Eye (tissue), 1 donor: ENCODE data around the gene MACROD1.

ENCODE experiments used
- DNase-seq: peaks from one replicate; pipeline ENCODE4 v3.0.0-alpha.2; 2015

The MACROD1 gene

DNA sequence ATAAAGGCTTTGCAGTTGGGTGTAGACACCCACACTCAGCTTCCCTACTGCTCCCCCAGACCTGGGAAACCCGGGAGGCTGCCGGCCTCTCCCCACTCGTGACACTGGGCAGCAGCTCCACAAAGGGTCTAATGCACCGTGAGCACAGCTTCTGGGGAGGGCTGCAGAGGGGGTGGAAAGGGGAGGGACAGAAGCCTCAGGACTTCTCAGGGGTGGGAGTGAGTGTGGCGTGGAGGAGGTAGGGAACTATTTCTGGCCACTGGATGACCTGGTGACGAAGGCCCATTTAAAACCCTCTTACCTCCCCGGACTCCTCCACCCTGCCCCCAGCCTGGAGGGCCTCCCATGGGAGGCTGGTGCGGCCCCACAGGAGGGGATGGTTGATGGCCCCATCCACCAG lies 56.6 kb downstream of the MACROD1 start:
- no peak for DNase-seq

DNA sequence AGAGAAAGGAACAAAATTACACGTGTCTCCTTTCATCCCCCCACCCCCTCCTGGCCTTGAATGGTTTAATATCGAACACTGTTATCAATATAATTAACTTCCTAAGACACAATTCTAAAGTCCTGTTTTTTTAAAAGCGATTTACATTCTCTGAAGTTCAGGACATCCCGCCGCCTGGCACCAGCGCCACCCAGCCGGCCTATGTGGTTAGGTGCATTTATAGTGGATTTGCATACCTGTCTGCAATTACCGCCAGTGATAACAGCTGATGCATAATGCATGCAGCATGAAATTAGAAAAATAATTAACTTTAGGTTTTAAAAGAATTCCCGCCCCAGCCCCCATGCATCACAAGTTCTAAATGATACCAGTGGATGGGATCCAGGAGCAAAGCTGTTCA lies 58.6 kb downstream of the MACROD1 start:
- DNase-seq: no peak

DNA sequence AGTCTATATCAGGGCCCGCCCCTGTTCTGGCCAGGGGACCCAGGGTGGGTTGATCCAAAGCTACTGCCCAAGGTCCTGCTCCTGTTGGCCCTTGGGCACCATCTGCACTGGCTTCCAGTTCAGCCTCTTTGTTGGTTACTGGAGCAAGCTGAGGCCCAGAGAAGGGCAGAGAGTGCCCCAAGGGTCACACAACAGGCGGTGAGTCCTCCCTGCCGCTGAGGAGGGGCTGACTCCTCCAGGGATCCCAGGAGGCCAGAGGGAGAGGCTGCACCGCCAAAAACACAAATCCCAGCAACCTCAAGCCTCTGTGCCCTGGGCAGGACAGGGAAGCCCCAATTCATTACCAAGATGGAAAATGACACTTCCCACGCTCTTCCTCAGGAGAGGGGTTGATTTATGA lies 61.3 kb downstream of the MACROD1 start:
- no peak for DNase-seq

DNA sequence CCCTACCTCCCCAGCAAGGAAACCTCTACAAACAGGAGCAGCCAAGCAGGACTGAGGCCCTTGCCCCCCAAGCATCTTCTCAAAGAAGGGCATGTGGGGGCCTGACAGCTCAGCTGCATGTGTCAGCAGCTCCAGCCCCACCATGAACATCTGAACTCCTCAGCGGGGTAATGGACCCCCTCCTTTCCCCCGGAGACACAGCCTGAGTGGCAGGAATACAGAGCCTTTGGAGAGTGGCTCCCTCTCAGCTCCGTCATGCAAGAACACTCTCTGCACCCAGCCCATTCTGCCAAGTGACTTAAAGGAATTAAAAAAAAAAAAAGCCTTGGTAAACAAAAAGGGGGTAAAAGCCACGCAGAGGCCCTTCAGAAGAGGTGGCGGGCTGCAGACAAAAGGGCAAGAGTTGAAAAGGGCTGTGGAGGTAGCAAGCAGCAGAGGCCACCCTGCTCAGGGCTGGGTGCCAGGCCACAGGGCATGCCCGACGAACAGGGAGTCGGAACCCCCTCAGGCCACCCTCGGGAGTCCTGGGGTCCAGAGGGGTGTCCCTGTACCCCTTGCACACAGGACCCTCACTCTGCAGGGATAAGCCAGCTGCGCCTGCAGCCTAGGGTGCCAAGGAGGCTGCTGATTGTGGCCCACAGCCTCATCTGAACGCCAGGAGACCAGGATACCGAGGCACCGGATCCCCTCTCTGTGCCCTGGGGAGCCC lies 62.5 kb downstream of the MACROD1 start:
- DNase-seq: peak; percentile 79

DNA sequence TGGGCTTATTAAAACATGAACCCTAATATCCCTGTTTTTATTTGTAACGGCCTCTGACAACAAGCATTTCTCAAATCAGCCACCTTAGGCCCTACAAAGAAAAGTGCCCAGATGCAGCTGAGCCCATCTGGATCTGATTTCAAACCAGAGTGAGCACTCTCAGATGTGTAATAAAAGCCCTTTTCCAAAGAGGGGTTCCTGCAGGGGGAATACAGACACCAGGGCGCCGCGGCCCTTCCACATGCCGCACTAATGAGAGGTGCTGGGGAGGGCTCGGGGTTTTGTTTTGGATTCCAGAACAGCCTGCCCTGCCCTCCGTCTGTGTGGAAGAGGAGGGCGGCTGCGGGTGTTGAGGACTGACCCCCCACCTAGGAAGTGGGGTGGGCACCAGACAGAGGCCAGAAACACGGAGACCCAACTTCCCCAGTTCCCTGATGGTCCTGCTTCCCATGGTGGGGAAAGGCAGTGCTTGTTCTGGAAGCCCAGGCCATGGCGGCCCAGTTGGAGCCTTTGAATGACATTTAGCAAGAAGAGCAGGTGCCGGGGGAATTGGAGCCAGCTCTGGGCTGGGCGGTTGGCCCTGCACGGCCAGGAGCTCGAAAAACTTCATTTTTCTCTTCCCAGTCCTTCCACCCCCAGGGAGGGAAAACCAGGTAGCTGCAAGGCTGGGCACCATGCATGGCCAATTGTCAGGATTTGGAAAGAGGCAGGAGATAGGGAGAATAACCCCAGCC lies 63.7 kb downstream of the MACROD1 start:
- peak; percentile 83 for DNase-seq

DNA sequence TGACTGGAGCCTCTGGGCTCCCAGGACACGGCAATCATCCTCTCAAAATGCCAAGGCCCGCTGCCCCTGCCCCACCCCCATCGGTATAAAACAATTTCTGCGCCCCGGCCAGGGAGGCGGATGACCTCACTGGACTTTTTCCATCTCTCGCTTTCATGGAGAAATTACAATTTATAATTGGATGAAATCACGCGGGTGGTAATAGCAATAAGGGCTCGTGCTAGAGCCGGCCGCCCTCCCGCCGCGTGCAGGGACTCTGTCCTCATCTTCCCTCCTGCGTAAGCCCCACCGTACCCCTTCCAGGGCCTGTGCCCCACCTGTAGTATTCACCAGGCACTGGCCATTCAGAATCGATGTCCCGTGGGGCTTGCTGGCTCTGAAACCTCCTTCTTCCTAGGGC lies 64.5 kb downstream of the MACROD1 start:
- peak; percentile 52 for DNase-seq

DNA sequence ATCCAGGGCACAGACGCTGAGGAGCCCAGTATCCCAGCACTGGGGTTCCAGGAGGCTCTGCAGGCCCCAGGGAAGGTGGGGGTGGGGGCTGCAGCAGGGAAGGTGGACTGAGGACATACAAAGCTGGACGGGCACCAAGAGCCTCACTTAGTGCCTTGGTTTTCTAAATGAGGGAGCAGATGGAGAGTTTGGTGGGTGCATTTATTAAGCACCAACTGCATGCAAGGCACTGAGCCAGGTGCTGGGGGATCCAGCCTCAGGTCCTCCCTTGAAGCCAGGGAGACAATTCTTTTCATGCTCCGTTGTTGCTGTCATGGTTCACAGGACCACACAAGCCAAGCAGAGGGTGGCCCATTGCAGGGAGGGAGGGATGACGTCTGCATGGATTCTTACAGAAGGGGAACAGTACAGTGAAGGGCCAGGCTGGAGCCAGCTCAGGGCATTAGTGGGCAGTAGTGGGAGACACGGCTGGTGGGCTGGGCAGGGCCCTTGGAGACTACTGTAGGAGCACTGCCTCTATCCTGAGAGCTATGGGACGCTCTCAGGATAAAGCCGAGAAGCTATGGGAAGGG lies 65.0 kb downstream of the MACROD1 start:
- no peak for DNase-seq

DNA sequence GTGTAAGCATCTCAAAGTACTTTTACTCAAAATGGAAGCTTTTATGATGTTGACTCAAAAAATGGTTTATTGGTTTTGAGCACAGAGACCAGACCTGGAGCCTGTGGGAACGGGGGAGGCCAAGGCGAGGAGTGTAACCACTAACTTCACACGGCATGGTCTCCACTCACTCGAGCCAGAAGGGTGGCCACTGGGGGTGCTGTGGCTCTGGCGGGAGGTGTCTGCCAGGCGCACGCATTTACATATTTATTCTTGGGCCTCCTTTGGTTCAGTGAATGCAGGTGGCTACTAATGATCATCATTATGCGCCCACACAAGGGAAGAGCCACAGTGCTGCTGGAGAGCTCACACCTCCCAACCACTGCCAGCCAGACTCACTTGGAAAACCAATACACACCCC lies 65.6 kb downstream of the MACROD1 start:
- no peak for DNase-seq

DNA sequence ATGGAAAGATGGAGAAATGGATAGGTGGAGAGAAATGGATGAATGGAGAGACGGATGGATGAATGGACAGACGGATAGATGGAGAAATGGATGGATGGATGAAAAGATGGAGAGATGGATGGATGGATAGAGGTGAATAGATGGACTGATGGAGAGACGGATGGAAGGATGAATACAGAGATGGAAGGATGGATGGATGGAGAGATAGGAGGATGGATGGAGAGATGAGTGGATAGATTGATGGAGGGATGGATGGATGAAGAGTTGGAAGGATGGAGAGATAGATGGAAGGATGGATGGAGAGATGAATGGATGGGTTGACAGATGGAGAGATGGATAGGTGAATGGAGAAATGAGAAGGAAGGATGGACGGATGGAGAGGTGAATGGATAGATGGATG lies 66.5 kb downstream of the MACROD1 start:
- no peak for DNase-seq

DNA sequence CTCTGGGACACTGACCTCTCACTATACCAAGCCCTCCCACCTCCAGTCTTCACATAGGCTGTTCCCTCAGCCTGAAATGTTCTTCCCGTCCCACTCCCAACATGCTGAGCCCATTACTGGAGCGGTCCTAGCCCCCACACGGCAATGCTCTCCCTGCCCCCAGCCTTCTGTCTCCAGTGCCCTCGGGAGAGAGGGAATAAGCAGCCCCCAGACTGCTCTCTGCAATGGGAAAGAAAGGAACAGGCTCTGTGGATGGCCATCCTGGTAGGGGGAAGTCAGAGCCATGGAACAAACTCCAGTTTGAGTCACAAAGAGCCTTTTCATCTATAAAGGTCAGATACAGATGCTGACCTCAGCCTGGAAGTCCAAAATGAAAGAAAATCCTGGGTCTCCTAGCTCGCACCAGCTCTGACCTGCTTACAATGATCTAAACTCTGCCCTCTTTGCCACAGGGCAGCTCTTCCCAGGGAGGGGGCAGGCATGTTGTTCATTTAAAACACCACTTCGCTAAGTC lies 67.5 kb downstream of the MACROD1 start:
- DNase-seq: no peak

DNA sequence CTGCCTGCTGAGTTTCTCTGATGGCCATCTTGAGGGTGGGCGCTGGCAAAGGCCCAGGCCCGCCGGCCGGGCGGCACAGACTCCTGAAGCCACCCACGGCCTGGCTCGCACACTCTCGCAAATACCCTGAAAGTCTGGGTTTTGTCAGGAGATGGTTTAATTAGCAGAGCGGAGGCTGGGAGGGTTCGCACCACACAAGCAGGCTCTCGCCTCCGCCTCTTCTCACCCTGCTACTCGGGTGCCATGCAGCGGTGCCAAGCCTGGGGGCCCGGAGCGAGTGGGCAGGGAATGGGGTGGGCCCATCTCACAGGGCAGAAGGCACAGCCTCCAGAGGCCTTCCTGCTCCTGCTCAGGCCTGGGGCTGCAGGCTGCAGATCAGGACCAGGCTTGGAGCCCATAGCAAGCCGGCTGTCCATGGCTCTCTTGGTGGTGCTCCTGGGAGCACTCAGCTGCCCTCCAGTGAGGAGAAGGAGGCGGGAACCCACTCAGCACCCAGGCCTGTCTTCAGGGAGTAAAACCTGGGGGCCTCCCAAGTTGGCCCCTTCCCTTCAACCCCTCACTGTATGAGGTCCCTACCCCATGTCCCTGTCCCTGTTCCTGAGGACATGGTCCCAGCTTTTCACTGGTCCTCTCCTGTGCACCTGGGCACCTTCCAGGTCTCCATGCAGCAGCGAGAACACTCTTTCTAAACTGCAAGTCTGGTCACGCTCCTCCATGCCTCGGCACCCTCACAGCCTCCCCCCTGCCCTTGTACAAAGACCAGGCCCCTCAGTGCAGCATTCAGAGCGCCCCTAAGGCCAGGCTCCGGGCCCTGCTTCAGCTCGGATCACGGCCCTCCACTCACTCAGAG lies 68.2 kb downstream of the MACROD1 start:
- no peak for DNase-seq

DNA sequence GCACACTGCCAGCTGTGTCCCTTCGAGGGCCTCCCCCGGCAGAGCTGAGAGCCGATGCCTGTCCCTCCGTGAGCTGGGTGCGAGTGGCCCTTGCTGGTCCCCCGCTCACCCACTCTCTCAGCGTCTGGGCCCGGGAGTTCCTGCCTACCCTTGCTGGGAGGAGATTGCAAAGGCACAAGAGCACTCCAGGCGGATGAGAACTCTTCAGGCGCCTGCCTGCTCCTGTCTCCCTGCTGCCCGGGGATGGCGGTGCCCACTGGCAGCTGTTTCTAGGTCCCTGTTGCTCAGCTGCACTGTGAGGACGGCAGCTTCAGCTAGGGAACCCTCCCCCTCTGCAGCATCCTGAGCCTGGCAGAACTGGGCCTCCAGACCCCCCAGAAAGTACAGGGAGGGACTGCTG lies 69.1 kb downstream of the MACROD1 start:
- no peak for DNase-seq

DNA sequence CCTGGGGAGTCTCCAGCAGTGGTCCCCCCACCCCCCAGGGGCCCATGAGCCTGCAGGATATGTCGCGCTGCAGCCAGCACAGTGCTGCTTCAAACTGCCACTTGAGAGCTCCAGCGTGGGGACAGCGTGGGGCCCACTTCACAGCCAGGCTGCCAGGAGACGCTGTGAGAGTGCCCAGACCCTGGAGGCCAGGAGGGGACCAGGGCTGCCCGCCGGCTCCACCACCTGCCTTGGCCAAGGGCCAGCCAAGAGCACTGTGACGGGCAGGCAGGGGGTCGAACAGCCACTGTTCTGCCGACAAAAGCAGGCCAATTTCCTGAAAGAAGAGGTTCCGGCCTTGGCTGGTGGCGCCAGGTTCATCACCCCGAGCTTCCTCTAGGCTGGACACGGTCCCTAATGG lies 70.0 kb downstream of the MACROD1 start:
- no peak for DNase-seq

DNA sequence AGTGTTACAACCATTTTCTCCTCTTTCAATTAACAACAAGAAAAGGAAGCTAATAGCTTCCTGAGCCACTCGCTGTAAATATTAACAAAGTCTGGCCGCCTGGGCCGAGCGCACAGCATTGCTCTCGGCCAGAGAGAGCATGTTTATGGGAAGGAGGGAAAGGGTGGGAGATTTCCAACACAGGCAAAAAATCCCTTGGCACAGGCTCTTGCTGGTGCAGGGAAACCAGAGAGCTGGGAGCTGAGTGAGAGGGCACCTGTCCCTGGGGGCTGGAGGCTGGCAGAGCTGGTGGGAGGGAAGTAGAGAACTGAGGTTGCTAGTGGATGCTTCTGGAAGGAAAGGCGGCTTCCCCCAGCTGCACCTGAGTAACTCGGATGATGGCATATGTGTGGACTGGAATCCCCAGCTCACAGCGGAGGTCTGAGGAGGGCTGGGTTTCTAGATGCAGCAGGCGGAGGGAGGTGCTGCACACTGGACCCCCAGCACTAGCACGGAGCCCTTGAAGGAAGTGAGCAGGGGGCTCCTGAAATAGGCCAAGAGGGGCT lies 70.6 kb downstream of the MACROD1 start:
- no peak for DNase-seq

DNA sequence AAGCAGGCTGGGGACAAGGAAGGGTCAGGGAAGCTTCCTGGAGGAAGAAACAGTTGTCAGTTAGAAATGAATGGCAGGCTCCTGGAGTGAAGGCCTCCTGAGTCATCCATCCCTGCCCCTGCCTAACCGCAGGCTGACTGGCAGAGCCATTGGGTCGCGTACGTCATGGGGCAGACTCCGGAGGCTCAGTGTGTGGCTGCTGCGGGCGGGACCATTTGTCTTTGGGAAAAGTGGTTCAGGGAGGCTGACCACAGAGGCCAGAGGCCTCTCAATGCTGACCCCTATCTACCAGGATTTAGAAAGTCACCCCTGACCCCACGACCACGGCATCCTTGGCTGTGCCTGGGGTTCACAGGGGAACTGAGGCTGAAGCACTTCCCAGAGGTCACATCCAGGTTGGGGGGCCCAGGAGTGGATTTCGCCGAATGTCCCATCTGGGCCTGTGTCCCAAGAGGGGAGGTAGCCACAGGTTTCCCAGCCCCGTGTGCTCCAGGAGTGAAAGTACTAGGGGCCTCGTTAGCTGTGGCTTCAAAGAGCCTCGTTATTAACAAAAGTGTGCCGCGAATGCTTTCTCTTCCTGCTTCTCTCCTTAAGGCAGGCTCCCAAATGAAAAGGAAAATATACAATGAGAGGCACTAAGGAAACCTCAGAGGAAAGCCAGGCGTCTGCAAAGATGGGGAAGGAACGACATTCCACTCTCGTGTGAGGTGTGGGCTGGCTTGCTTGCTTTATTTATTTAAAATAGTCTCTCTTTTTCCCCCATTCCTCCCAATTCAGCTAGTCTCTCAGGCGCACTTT lies 71.3 kb downstream of the MACROD1 start:
- peak; percentile 50 for DNase-seq

DNA sequence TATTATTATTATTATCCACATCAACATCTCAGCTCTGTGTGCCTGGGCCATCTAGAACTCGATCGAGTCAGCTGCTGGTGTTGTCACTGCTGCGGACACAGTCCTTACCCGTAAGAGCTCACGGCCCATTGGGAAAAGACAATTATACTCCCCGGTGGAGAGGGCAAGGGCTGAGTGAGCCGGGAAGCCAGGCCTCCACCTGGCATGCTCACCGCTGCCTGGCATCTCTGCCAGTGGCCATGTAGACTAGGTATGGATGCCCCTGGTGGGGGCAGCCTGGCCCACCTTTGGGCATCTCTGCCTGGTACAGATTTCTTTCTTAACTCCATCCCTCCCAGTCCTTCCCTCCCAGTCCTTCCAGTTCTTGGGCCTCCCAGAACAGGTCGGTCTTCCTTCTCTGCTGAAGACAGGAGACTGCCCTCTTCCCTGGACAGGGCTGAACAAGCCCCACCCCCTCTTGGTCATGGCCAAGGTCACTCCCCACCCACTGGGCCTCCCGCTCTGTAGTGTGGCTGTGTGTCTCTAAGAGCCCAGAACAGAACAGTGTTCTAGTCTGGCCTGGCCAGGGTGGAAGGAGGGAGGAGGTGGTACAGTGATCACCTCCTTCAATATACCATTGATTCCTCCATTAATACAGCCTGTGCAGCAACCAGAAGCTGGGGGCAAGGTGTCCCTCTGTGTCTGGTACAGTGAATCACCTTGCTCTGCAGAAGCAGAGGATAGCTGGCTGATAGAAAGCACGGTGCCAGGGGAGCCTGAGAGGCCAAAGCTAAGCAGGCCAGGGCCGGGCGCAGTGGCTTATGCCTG lies 72.5 kb downstream of the MACROD1 start:
- DNase-seq: no peak

DNA sequence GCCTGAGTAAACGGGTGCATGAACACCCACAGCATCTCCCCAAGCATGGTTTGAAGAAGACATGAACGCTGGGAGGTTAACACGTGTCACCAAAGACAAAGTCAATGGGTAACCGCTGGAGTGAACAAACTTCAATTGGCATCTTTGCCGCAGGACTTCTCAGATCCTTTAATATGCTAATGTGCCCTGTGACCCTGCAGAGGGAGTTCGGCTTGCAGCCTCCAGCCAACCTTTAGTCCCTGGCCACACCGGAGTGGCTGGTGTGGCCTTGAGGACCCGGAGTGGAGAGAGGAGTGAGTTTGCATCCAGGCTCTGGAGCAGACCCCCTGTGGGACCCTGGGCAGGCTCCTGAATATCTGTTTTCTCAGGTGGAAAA lies 73.2 kb downstream of the MACROD1 start:
- peak; percentile 48 for DNase-seq

DNA sequence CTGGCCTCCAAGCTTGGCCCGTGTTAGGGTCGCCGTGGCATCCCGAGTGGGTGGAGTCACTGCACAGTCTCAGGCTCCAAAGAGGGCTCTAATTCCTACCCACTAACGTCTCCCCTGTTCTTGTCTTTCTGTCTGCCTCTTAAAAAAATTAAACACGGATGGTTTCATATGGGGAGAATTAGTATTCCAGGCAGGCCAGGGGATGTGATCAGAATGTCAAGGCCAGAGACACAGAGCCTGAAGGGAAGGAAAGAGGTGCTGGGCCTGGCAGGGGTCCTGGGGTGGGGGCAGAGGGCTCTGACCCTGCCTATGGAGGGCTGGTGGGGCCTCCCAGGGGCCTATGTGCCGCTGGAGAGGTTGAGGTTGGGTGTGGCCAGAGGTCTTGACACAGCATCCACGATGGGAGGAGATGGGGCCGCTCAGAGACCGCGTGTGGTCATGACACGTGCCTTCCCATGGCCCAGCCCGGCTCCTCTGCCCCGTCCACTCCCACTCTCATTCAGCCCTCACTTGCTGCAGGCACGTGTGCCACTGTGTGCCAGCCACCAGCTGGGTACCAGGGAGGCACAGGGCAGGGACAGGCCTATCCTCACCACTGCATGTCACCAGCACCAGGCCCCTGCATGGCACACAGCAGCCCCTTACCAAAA lies 73.7 kb downstream of the MACROD1 start:
- DNase-seq: no peak

DNA sequence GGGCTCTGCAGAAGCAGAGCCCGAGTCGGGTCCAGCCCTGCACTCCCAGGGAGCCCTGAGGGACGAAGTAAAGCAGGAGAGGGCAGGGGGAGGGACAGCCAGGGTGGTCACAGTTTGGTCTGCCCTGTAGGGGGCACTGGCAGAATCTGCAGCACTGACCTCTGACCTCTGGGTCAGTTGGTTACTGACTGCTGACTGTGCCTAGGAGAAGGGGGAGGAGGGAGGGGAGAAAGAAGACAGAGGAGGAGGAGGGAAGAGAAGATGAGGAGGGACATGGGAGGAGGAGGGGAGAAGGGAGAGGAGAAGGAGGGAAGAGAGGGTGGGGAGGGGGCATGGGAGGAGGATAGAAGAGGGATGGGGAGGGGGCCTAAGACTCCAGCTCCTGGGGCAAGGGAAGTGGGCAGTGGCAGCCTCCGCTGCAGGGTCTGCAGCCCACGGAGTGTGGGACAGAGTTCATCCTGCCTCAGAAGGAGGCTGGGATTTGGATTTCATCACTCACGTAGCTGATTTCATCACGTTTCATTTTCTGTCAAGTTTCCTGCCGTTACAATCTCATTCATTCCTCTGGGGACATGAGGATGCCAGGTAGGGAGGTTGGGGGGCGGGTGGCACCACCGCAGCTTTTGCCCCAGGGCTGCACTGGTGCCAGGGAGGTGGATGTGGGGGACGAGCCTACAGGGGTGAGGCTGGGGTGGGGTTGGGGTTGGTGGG lies 75.0 kb downstream of the MACROD1 start:
- no peak for DNase-seq
